DMS53 treated with DMSO at 0.1 percent for 48 hours (cell line): ENCODE data around the gene C7orf57.
"Not testable (repeated sequence)": the region's sequence is repeated elsewhere in the genome, so short reads cannot be mapped to it uniquely, and the experiment has no call there.

Experiments
- DNase-seq: peaks from one replicate; lab custom pipeline; 2025; ENCODE audit not compliant: unreplicated experiment; lab: John Stamatoyannopoulos, UW

C7orf57 gene

GRCh38 chr7:48035301-48035966 lies at the start of gene C7orf57:
C7orf57 (plus strand) TSS chr7:48035543; CDS start chr7:48036309, 766 bp downstream.
- peak; percentile 83 for DNase-seq

- DNase-seq = no peak
Observed at GRCh38 chr7:47988496-47989386, 46.6 kb upstream of the C7orf57 start.

- peak; percentile 50 for DNase-seq
Observed at GRCh38 chr7:47989607-47990400, 45.5 kb upstream of the C7orf57 start.

- DNase-seq = no peak
Observed at GRCh38 chr7:47990592-47990991, 44.8 kb upstream of the C7orf57 start.

GRCh38 chr7:47991270-47991669 lies 44.1 kb upstream of the C7orf57 start:
- no peak for DNase-seq

GRCh38 chr7:47991741-47992311 lies 43.5 kb upstream of the C7orf57 start:
- DNase-seq = peak; percentile 93

GRCh38 chr7:47992446-47992845 lies 42.9 kb upstream of the C7orf57 start:
- DNase-seq = no peak

- no peak for DNase-seq
Observed at GRCh38 chr7:47999413-47999812, 35.9 kb upstream of the C7orf57 start.

- DNase-seq = not testable (repeated sequence)
Observed at GRCh38 chr7:48000164-48000563, 35.2 kb upstream of the C7orf57 start.

GRCh38 chr7:48004032-48004431 lies 31.3 kb upstream of the C7orf57 start:
- DNase-seq = no peak

- no peak for DNase-seq
Observed at GRCh38 chr7:48004638-48005037, 30.7 kb upstream of the C7orf57 start.

GRCh38 chr7:48006866-48007265 lies 28.5 kb upstream of the C7orf57 start:
- no peak for DNase-seq

- DNase-seq = no peak
Observed at GRCh38 chr7:48009257-48009656, 26.1 kb upstream of the C7orf57 start.

GRCh38 chr7:48009954-48010353 lies 25.4 kb upstream of the C7orf57 start:
- DNase-seq = no peak

- DNase-seq = no peak
Observed at GRCh38 chr7:48011323-48011722, 24.0 kb upstream of the C7orf57 start.

GRCh38 chr7:48011951-48012350 lies 23.4 kb upstream of the C7orf57 start:
- DNase-seq = no peak

GRCh38 chr7:48016641-48017040 lies 18.7 kb upstream of the C7orf57 start:
- no peak for DNase-seq

- no peak for DNase-seq
Observed at GRCh38 chr7:48017674-48018073, 17.7 kb upstream of the C7orf57 start.

- DNase-seq = peak; percentile 82
Observed at GRCh38 chr7:48025624-48026023, 9.7 kb upstream of the C7orf57 start.

- no peak for DNase-seq
Observed at GRCh38 chr7:48028938-48029337, 6.4 kb upstream of the C7orf57 start, which contains the start of gene SUN3. SUN3 (minus strand) TSS chr7:48029107; CDS start chr7:48028938, 169 bp downstream.

GRCh38 chr7:48031111-48031510 lies 4.2 kb upstream of the C7orf57 start:
- DNase-seq = no peak
